ENCODE measurements around the gene ELAVL4.

The ELAVL4 gene

GRCh38 chr1:50180367-50180766 is 71.6 kb downstream of the ELAVL4 start:
- no peak for DNase-seq

- DNase-seq, result no peak
These were observed 72.4 kb downstream of the ELAVL4 start for GRCh38 chr1:50181027-50181663.

GRCh38 chr1:50183378-50184133 is 74.8 kb downstream of the ELAVL4 start:
- DNase-seq, result no peak

- no peak for DNase-seq
These were observed 80.6 kb downstream of the ELAVL4 start for GRCh38 chr1:50189369-50189768.

- DNase-seq, result no peak
These were observed 84.3 kb downstream of the ELAVL4 start for GRCh38 chr1:50193002-50193401.

GRCh38 chr1:50195205-50195604 is 86.5 kb downstream of the ELAVL4 start:
- no peak for DNase-seq

- no peak for DNase-seq
These were observed 87.4 kb downstream of the ELAVL4 start for GRCh38 chr1:50196081-50196480.

GRCh38 chr1:50197216-50197615 is 88.5 kb downstream of the ELAVL4 start:
- no peak for DNase-seq

- no peak for DNase-seq
These were observed 99.6 kb downstream of the ELAVL4 start for GRCh38 chr1:50208315-50208714.

GRCh38 chr1:50208756-50209155 is 100.0 kb downstream of the ELAVL4 start:
- no peak for DNase-seq

- no peak for DNase-seq
These were observed 101.0 kb downstream of the ELAVL4 start for GRCh38 chr1:50209749-50210148.

- DNase-seq, result no peak
These were observed 104.8 kb downstream of the ELAVL4 start for GRCh38 chr1:50213505-50213904.

GRCh38 chr1:50214717-50215116 is 106.0 kb downstream of the ELAVL4 start:
- no peak for DNase-seq

GRCh38 chr1:50218344-50219120 is 109.8 kb downstream of the ELAVL4 start:
- DNase-seq, result no peak

- no peak for DNase-seq
These were observed 120.2 kb downstream of the ELAVL4 start for GRCh38 chr1:50228871-50229384.

- DNase-seq, result no peak
These were observed 122.5 kb downstream of the ELAVL4 start for GRCh38 chr1:50231209-50231608.

- no peak for DNase-seq
These were observed 123.6 kb downstream of the ELAVL4 start for GRCh38 chr1:50232336-50232735.

GRCh38 chr1:50236656-50237055 is 127.9 kb downstream of the ELAVL4 start:
- no peak for DNase-seq

GRCh38 chr1:50237056-50237455 is 128.3 kb downstream of the ELAVL4 start:
- peak; percentile 55 for DNase-seq

- no peak for DNase-seq
These were observed 135.2 kb downstream of the ELAVL4 start for GRCh38 chr1:50243939-50244338.

GRCh38 chr1:50246869-50247268 is 138.1 kb downstream of the ELAVL4 start:
- DNase-seq, result no peak

- DNase-seq, result peak; percentile 75
These were observed 143.0 kb downstream of the ELAVL4 start for GRCh38 chr1:50251702-50252101.

- DNase-seq, result no peak
These were observed 143.5 kb downstream of the ELAVL4 start for GRCh38 chr1:50252196-50252595.
